ENCODE measurements around the gene SMIM20. TPM values are rescaled to one million over a fixed set of nuclear protein-coding genes. Genes with fewer than 3 reads are reported as not detected.
A peak's percentile ranks its signal among the peaks of the same experiment; 100 is the strongest.
"Not testable (repeated sequence)": the region's sequence is repeated elsewhere in the genome, so short reads cannot be mapped to it uniquely, and the experiment has no call there.

Gene SMIM20
- polyA plus RNA-seq (19.1 and 27.0 TPM in 2 replicates), polyA minus RNA-seq (9.8 and 10.0 TPM in 2 replicates)

DNA sequence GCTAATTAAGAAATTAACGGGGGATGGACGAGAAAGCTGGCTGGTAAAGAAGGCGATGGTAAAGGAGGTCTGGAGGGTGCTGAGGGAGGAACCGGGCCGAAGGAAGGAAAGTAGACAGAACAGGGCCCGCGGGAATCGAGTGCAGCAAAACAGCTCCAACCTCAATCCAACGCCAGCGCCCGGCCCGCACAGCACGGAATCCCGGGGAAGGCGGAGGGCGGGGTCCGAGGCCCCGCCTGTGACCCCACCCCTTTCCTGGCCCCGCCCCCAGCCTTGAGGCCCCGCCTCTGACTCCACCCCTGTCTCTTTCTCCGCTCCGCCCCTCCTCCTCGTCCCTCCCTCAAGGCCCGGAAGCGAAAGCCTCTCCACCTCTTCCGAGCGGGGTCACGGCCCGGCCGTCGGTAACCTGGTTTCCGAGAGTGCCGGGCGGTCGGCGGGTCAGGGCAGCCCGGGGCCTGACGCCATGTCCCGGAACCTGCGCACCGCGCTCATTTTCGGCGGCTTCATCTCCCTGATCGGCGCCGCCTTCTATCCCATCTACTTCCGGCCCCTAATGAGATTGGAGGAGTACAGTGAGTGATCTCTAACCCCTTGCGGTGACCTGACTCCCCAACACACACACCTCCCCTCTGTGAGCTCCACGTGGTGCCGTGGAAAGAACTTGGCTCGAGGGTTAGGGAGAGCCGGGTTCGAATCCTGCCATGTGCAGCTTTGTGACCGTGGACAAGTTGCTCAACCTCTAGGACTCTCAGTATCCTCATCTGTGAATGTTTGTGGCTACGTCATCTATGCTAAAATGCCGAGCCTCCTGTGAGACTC lies at the start of gene SMIM20:
TSS of gene SMIM20 (plus strand) at position 370 of the 819 bp plus-strand sequence. CDS start at position 464, 94 bp downstream.
- Histone ChIP-seq H3K9ac (ENCODE audit: low read length) (peak within 1 kb of the TSS; percentile 79), H3K79me2 (replicated peaks; ENCODE audit: insufficient read depth, low read length) (no peaks in the 10 kb centered on the region), H3K9me2 (ENCODE audit: insufficient read depth, low read length) (no peaks in the 10 kb centered on the region), H3K36me3 (ENCODE audit: insufficient read depth, low read length) (no peaks in the 10 kb centered on the region), H4K20me1 (ENCODE audit: insufficient read depth) (no peaks in the 10 kb centered on the region), H2AFZ (ENCODE audit: low read depth, low read length) (peak within 1 kb of the TSS; percentile 78), H3K4me2 (ENCODE audit: low read length) (peak within 1 kb of the TSS; percentile 56), H3K27me3 (ENCODE audit: insufficient read depth, low read depth, low read length) (no peaks in the 10 kb centered on the region), H3F3A (ENCODE audit: insufficient read depth, low read length, poor library complexity, severe bottlenecking) (no peaks in the 10 kb centered on the region), H3K27ac (ENCODE audit: low read length) (peak within 1 kb of the TSS; percentile 57), H3K4me3 (ENCODE audit: low read length) (peak within 1 kb of the TSS; percentile 72), H3K9me3 (ENCODE audit: low read length) (no peaks in the 10 kb centered on the region)
- TF ChIP-seq, protein P1, sequence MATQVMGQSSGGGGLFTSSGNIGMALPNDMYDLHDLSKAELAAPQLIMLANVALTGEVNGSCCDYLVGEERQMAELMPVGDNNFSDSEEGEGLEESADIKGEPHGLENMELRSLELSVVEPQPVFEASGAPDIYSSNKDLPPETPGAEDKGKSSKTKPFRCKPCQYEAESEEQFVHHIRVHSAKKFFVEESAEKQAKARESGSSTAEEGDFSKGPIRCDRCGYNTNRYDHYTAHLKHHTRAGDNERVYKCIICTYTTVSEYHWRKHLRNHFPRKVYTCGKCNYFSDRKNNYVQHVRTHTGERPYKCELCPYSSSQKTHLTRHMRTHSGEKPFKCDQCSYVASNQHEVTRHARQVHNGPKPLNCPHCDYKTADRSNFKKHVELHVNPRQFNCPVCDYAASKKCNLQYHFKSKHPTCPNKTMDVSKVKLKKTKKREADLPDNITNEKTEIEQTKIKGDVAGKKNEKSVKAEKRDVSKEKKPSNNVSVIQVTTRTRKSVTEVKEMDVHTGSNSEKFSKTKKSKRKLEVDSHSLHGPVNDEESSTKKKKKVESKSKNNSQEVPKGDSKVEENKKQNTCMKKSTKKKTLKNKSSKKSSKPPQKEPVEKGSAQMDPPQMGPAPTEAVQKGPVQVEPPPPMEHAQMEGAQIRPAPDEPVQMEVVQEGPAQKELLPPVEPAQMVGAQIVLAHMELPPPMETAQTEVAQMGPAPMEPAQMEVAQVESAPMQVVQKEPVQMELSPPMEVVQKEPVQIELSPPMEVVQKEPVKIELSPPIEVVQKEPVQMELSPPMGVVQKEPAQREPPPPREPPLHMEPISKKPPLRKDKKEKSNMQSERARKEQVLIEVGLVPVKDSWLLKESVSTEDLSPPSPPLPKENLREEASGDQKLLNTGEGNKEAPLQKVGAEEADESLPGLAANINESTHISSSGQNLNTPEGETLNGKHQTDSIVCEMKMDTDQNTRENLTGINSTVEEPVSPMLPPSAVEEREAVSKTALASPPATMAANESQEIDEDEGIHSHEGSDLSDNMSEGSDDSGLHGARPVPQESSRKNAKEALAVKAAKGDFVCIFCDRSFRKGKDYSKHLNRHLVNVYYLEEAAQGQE (IDR thresholded peaks at IDR 0.05; ENCODE audit: borderline replicate concordance) = no peak
- no peak for TF ChIP-seq EP300 (conservative IDR thresholded peaks at IDR 0.05; ENCODE audit: poor library complexity, severe bottlenecking)
- peak; percentile 48 for TF ChIP-seq RAD21 (conservative IDR thresholded peaks at IDR 0.05)
- no peak for TF ChIP-seq TAF1 (IDR thresholded peaks at IDR 0.05; ENCODE audit: low read depth)
- TF ChIP-seq MXI1 (conservative IDR thresholded peaks at IDR 0.05; ENCODE audit: poor library complexity, severe bottlenecking) = peak; percentile 57
- TF ChIP-seq POLR2AphosphoS5 (IDR thresholded peaks at IDR 0.05) = peak; percentile 87
- peak; percentile 12 for TF ChIP-seq SMC3 (conservative IDR thresholded peaks at IDR 0.05; ENCODE audit: poor library complexity)

GRCh38 chr4:25865586-25865985 lies 48.4 kb upstream of the SMIM20 start:
- Histone ChIP-seq H3F3A (ENCODE audit: insufficient read depth, low read length, poor library complexity, severe bottlenecking) (no peaks in the 10 kb centered on the region), H3K27me3 (ENCODE audit: insufficient read depth, low read depth, low read length) (peaks cover 36% of the 10 kb centered on the region), H3K9ac (ENCODE audit: low read length) (no peak overlapping the region), H4K20me1 (ENCODE audit: insufficient read depth) (no peaks in the 10 kb centered on the region), H3K4me3 (ENCODE audit: low read length) (no peak overlapping the region), H2AFZ (ENCODE audit: low read depth, low read length) (no peak overlapping the region), H3K36me3 (ENCODE audit: insufficient read depth, low read length) (no peaks in the 10 kb centered on the region), H3K9me2 (ENCODE audit: insufficient read depth, low read length) (no peaks in the 10 kb centered on the region), H3K79me2 (replicated peaks; ENCODE audit: insufficient read depth, low read length) (no peaks in the 10 kb centered on the region), H3K27ac (ENCODE audit: low read length) (no peak overlapping the region), H3K4me2 (ENCODE audit: low read length) (no peak overlapping the region), H3K9me3 (ENCODE audit: low read length) (no peaks in the 10 kb centered on the region)
- no peak for TF ChIP-seq MXI1 (conservative IDR thresholded peaks at IDR 0.05; ENCODE audit: poor library complexity, severe bottlenecking)
- TF ChIP-seq, protein P1 (IDR thresholded peaks at IDR 0.05; ENCODE audit: borderline replicate concordance) = no peak

DNA sequence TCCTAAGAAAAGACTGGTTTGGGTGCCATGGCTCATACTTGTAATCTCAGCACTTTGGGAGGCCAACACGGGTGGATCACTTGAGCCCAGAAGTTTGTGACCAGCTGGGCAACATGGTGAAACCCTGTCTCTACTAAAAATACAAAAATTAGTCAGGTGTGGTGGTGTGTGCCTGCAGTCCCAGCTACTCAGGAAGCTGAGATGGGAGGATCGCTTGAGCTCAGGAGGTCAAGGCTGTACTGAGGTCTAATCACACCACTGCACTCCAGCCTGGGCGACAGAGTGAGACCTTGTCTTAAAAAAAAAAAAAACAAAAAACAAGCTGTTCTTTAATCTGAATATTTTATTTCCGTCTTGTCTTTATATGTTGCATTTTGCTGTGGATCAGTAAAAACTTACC lies 47.6 kb upstream of the SMIM20 start:
- not testable (repeated sequence) for H3K9me3 ChIP-seq (ENCODE audit: low read length); H3K36me3 ChIP-seq (ENCODE audit: insufficient read depth, low read length); H3K9me2 ChIP-seq (ENCODE audit: insufficient read depth, low read length); H3K4me3 ChIP-seq (ENCODE audit: low read length); H3K4me2 ChIP-seq (ENCODE audit: low read length); H3K79me2 ChIP-seq (replicated peaks; ENCODE audit: insufficient read depth, low read length); H4K20me1 ChIP-seq (ENCODE audit: insufficient read depth); H3K27ac ChIP-seq (ENCODE audit: low read length); H3K9ac ChIP-seq (ENCODE audit: low read length); H2AFZ ChIP-seq (ENCODE audit: low read depth, low read length); H3F3A ChIP-seq (ENCODE audit: insufficient read depth, low read length, poor library complexity, severe bottlenecking)
- H3K27me3 ChIP-seq (ENCODE audit: insufficient read depth, low read depth, low read length) = peaks cover 28% of the 10 kb centered on the region
